ENCODE results near the gene BUD31.

BUD31 gene

GRCh38 chr7:99372275-99373090 is 36.3 kb upstream of the BUD31 start:
- no peak overlapping the region for H3K27ac ChIP-seq (ENCODE audit: low read depth, low read length)
- H4K20me1 ChIP-seq (ENCODE audit: control insufficient read depth, insufficient read depth, low read depth, low read length), result 0 out of 2 replicates have a peak, but pooled peaks cover 8% of the 10 kb centered on the region
- H3K79me2 ChIP-seq (ENCODE audit: control insufficient read depth, low read length), result peaks cover 30% of the 10 kb centered on the region
- no peak overlapping the region for H3K4me3 ChIP-seq (ENCODE audit: low read length)
- no peak overlapping the region for H3K4me2 ChIP-seq (ENCODE audit: low read length)
- no peaks in the 10 kb centered on the region for H3K9me3 ChIP-seq (ENCODE audit: control insufficient read depth, insufficient read depth, low read length)
- H3F3A ChIP-seq (ENCODE audit: control insufficient read depth, insufficient read depth), result peaks cover 17% of the 10 kb centered on the region
- H3K4me1 ChIP-seq (ENCODE audit: control insufficient read depth, low read length), result peaks cover 28% of the 10 kb centered on the region
- peaks cover 17% of the 10 kb centered on the region for H3K36me3 ChIP-seq (ENCODE audit: control insufficient read depth, low read length)
- H3K27me3 ChIP-seq (ENCODE audit: control insufficient read depth, low read length), result no peaks in the 10 kb centered on the region
- TF ChIP-seq CTCF (IDR thresholded peaks at IDR 0.05; ENCODE audit: low read depth, low read length, poor library complexity, severe bottlenecking) (no peak), EZH2phosphoT487 (IDR thresholded peaks at IDR 0.05; ENCODE audit: borderline replicate concordance, low read length) (no peak)
- no peaks in the 10 kb centered on the region for H3K9me2 ChIP-seq (replicated peaks; ENCODE audit: control insufficient read depth, low read length)

- Histone ChIP-seq H3K9me3 (ENCODE audit: control insufficient read depth, insufficient read depth, low read length) (no peaks in the 10 kb centered on the region), H4K20me1 (ENCODE audit: control insufficient read depth, insufficient read depth, low read depth, low read length) (0 out of 2 replicates have a peak, but pooled peaks cover 8% of the 10 kb centered on the region), H3K27me3 (ENCODE audit: control insufficient read depth, low read length) (no peaks in the 10 kb centered on the region), H3K27ac (ENCODE audit: low read depth, low read length) (no peak overlapping the region), H3K9me2 (replicated peaks; ENCODE audit: control insufficient read depth, low read length) (no peaks in the 10 kb centered on the region), H3K4me2 (ENCODE audit: low read length) (peak overlapping the region; percentile 93), H3K79me2 (ENCODE audit: control insufficient read depth, low read length) (peaks cover 37% of the 10 kb centered on the region), H3K36me3 (ENCODE audit: control insufficient read depth, low read length) (peaks cover 25% of the 10 kb centered on the region), H3F3A (ENCODE audit: control insufficient read depth, insufficient read depth) (peaks cover 25% of the 10 kb centered on the region), H3K4me1 (ENCODE audit: control insufficient read depth, low read length) (peaks cover 37% of the 10 kb centered on the region), H3K4me3 (ENCODE audit: low read length) (peak overlapping the region; percentile 82)
- no peak for TF ChIP-seq CTCF (IDR thresholded peaks at IDR 0.05; ENCODE audit: low read depth, low read length, poor library complexity, severe bottlenecking)
- TF ChIP-seq EZH2phosphoT487 (IDR thresholded peaks at IDR 0.05; ENCODE audit: borderline replicate concordance, low read length), result no peak
Observed at GRCh38 chr7:99373091-99374066, 35.4 kb upstream of the BUD31 start.

- H3K4me1 ChIP-seq (ENCODE audit: control insufficient read depth, low read length), result peaks cover 47% of the 10 kb centered on the region
- no peaks in the 10 kb centered on the region for H3K9me2 ChIP-seq (replicated peaks; ENCODE audit: control insufficient read depth, low read length)
- peaks cover 34% of the 10 kb centered on the region for H3F3A ChIP-seq (ENCODE audit: control insufficient read depth, insufficient read depth)
- H3K9me3 ChIP-seq (ENCODE audit: control insufficient read depth, insufficient read depth, low read length), result no peaks in the 10 kb centered on the region
- no peak for TF ChIP-seq EZH2phosphoT487 (IDR thresholded peaks at IDR 0.05; ENCODE audit: borderline replicate concordance, low read length)
- TF ChIP-seq CTCF (IDR thresholded peaks at IDR 0.05; ENCODE audit: low read depth, low read length, poor library complexity, severe bottlenecking), result no peak
- peaks cover 25% of the 10 kb centered on the region for H3K36me3 ChIP-seq (ENCODE audit: control insufficient read depth, low read length)
- H3K79me2 ChIP-seq (ENCODE audit: control insufficient read depth, low read length), result peaks cover 37% of the 10 kb centered on the region
- peak within 1 kb of the TSS; percentile 82 for H3K4me3 ChIP-seq (ENCODE audit: low read length)
- 0 out of 2 replicates have a peak, but pooled peaks cover 5% of the 10 kb centered on the region for H4K20me1 ChIP-seq (ENCODE audit: control insufficient read depth, insufficient read depth, low read depth, low read length)
- peak within 1 kb of the TSS; percentile 68 for H3K27ac ChIP-seq (ENCODE audit: low read depth, low read length)
- no peaks in the 10 kb centered on the region for H3K27me3 ChIP-seq (ENCODE audit: control insufficient read depth, low read length)
- peak within 1 kb of the TSS; percentile 93 for H3K4me2 ChIP-seq (ENCODE audit: low read length)
Observed at GRCh38 chr7:99374111-99375064, 34.4 kb upstream of the BUD31 start, which contains the start of gene ARPC1B. Gene ARPC1B, plus strand, starts transcription at chr7:99374730. Its CDS starts 10,985 bp downstream, at chr7:99385715.
